ENCODE data around the gene XIRP1. TPM values are rescaled to one million over a fixed set of nuclear protein-coding genes. Genes with fewer than 3 reads are reported as not detected.

XIRP1 gene
- total RNA-seq, 4 donors from 2014 or later = not detected

DNA sequence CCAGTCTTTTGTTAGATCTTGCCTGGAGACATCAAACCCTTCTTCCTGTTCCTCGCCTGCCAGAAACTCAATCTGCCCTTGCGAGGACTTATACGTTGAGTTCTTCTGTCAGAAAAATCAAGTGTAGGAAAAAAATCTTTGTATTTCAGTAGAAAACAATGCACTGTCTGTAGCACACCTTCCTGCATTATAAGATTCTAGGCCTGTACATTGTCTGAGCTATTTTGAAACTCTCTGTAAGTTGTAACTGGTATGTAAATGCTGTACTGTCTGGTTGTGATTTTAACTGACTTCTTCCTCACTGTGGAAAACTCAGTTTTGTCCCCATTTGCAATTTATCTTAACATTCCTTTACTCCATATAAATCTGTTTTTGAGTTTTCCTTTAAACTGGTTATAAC, 17.7 kb upstream of the XIRP1 start:
- Histone ChIP-seq H3K9me3 (no peaks in the 10 kb centered on the region), H3K4me1 (no peaks in the 10 kb centered on the region), H3K36me3 (no peaks in the 10 kb centered on the region), H3K27me3 (no peaks in the 10 kb centered on the region), H3K4me3 (replicated peaks in 1 of 3) (no peak overlapping the region), H3K27ac (no peak overlapping the region)
- intact Hi-C loops (cut with DNase I) = no loop called here
- no peak for TF ChIP-seq CTCF (IDR thresholded peaks at IDR 0.05)
- TF ChIP-seq POLR2A (IDR thresholded peaks at IDR 0.05) = no peak
- 87 to 93% methylated on average over 3 of the region's 3 CpGs for WGBS, 2 donors
- no peak for DNase-seq

DNA sequence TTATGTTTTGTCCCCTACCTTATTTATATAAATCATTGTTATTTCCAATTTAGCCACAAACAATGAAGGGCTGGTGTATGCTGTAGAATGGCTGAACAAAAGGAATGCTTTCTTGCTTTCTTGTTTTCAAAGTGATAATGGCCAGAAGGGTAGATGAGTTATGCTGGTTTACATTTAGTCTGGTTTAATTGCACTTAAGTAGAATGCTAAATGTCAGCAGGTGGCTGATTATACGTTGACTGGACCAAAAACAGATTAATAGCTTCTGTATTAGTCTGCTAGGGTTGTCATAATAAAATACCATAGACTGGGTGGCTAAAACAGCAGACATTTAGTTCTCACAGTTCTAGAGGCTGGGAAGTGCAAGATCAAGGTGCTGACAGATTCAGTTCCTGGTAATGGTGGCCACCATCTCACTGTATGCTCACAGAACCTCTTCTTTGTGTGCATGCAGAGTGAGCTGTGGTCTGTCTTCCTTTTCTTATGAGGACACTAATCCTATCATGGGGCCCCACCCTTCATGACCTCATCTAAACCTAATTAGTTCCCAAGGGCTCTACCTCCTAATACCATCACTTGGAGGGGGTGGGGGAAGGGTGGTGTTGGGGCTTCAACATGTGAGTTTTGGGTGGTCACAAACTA, 17.1 kb upstream of the XIRP1 start:
- H3K4me3 ChIP-seq (replicated peaks in 1 of 3) = no peak overlapping the region
- 94 to 100% methylated on average over 1 of the region's 1 CpG for WGBS, 2 donors
- intact Hi-C loops (cut with DNase I) = loop anchor here (5.0 kb wide), 1 partner anchor 78 kb away; no protein-coding TSS in a partner anchor

GRCh38 chr3:39208463-39209055, 16.2 kb upstream of the XIRP1 start:
- Histone ChIP-seq H3K27me3 (no peaks in the 10 kb centered on the region), H3K9me3 (no peaks in the 10 kb centered on the region), H3K36me3 (no peaks in the 10 kb centered on the region), H3K4me3 (replicated peaks in 1 of 3) (no peak overlapping the region), H3K27ac (no peak overlapping the region), H3K4me1 (no peaks in the 10 kb centered on the region)
- 38 to 40% methylated on average over 7 of the region's 7 CpGs for WGBS, 2 donors
- intact Hi-C loops (cut with DNase I) = loop anchor here (5.0 kb wide), 1 partner anchor 79 kb away; no protein-coding TSS in a partner anchor
- TF ChIP-seq CTCF (IDR thresholded peaks at IDR 0.05) = peak in 4 of 6 experiments; percentile 27 to 64 (median 47)
- no peak for TF ChIP-seq POLR2A (IDR thresholded peaks at IDR 0.05)
- peak; percentile 45 to 51 for DNase-seq

More for the DNA sequence above, 17.1 kb upstream of the XIRP1 start:
- H3K27ac ChIP-seq = no peak overlapping the region
- H3K9me3 ChIP-seq = no peaks in the 10 kb centered on the region
- TF ChIP-seq CTCF (IDR thresholded peaks at IDR 0.05) (no peak), POLR2A (IDR thresholded peaks at IDR 0.05) (no peak)
- no peaks in the 10 kb centered on the region for H3K4me1 ChIP-seq
- DNase-seq = no peak
- H3K27me3 ChIP-seq = no peaks in the 10 kb centered on the region
- no peaks in the 10 kb centered on the region for H3K36me3 ChIP-seq

DNA sequence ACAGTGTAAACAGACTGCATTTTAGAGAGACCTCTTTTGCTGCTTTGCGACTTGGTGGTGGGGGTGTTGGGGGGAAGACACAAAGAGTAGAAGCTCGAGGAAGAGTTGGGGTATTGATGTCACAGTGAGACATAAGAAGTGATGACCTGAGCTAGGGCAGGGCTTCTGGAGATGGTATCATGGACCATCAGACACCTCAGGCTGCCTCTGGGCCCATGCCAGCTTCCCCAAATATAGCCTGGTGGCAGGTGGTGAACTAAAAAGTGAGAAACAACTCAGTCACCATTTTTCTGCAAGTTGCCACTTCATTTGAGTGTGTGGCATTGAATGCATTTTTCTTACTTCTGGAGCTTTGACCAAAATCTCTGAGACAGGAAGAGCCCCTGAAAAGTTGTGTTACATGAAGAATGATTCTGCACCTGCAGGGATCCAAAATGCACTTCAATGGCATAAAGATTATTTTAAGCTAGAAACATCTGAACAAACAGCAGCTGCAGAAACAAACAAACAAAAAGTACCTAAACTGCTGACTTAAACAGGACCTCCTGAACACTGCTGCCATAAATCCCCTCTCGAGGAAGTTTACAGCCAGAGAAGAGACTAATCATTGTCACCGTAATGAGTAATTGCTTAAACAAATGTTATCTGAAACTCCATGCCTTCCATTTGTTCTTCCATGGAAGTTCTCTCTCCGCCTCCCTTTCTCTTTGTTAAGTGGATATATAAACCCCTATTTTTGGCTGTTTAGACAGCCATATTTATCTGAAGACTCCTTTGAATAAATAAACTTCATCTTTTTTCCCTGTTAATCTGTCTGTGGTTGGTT, 15.2 kb upstream of the XIRP1 start:
- TF ChIP-seq CTCF (IDR thresholded peaks at IDR 0.05) = no peak
- WGBS, 2 donors = 71 to 74% methylated on average over 5 of the region's 5 CpGs
- no peaks in the 10 kb centered on the region for H3K4me1 ChIP-seq
- no peaks in the 10 kb centered on the region for H3K9me3 ChIP-seq
- no peak for DNase-seq
- H3K36me3 ChIP-seq = no peaks in the 10 kb centered on the region
- H3K27me3 ChIP-seq = no peaks in the 10 kb centered on the region
- no peak overlapping the region for H3K27ac ChIP-seq
- intact Hi-C loops (cut with DNase I) = loop anchor here (5.0 kb wide), 1 partner anchor 80 kb away; no protein-coding TSS in a partner anchor
- no peak overlapping the region for H3K4me3 ChIP-seq (replicated peaks in 1 of 3)

Data from thyroid gland (tissue), 4 donors.